VCaP (cell line): ENCODE results near the gene PROC.

Experiments
- H3K27ac ChIP-seq: fragments of 450-650 bp; 2 replicates; pipeline ENCODE4 v1.5.1; 2017
- CTCF ChIP-seq: fragments of 450-650 bp; conservative IDR thresholded peaks from 2 replicates; pipeline ENCODE4 v1.5.1; 2017; ENCODE audit warnings: mild to moderate bottlenecking, moderate library complexity

Gene PROC

GRCh38 chr2:127417406-127417805 is 821 bp upstream of the PROC start:
- TF ChIP-seq CTCF: no peak
- no peak overlapping the region for H3K27ac ChIP-seq

- no peak for TF ChIP-seq CTCF
- H3K27ac ChIP-seq: no peak overlapping the region
Measured at GRCh38 chr2:127419112-127419430, 844 bp downstream of the PROC start.

- no peak overlapping the region for H3K27ac ChIP-seq
- no peak for TF ChIP-seq CTCF
Measured at GRCh38 chr2:127419448-127420038, 1.3 kb downstream of the PROC start.

- no peak for TF ChIP-seq CTCF
- no peak overlapping the region for H3K27ac ChIP-seq
Measured at GRCh38 chr2:127420039-127420864, 2.0 kb downstream of the PROC start.

- no peak for TF ChIP-seq CTCF
- H3K27ac ChIP-seq: no peak overlapping the region
Measured at GRCh38 chr2:127421116-127421800, 3.0 kb downstream of the PROC start.

- no peak overlapping the region for H3K27ac ChIP-seq
- TF ChIP-seq CTCF: no peak
Measured at GRCh38 chr2:127421871-127422558, 3.8 kb downstream of the PROC start.
